Adipocyte (in vitro differentiated cells): ENCODE measurements around the gene SCYGR8.

Experiments used
- DNase-seq: peaks from one replicate; pipeline ENCODE4 v3.0.0-alpha.2; 2015; ENCODE audit warnings: low read depth
- H3K27me3 ChIP-seq: replicated peaks from 2 replicates; pipeline ENCODE4 v1.7.0; 2013; ENCODE audit warnings: mild to moderate bottlenecking, low read length, moderate library complexity; ENCODE audit not compliant: control insufficient read depth, insufficient read depth
- H3K36me3 ChIP-seq: 2 replicates; pipeline ENCODE4 v1.7.0; 2013; ENCODE audit warnings: low read length, mild to moderate bottlenecking, moderate library complexity; ENCODE audit not compliant: control insufficient read depth, insufficient read depth, severe bottlenecking
- H3K4me1 ChIP-seq: 2 replicates; pipeline ENCODE4 v1.7.0; 2013; ENCODE audit warnings: mild to moderate bottlenecking, low read length, moderate library complexity; ENCODE audit not compliant: control insufficient read depth, insufficient read depth
- H3K4me3 ChIP-seq: 2 replicates; pipeline ENCODE4 v1.7.0; 2013; ENCODE audit warnings: mild to moderate bottlenecking, low read length, moderate library complexity
- H3K9ac ChIP-seq: 2 replicates; pipeline ENCODE4 v1.7.0; 2013; ENCODE audit warnings: mild to moderate bottlenecking, low read length, moderate library complexity
- H3K9me3 ChIP-seq: 2 replicates; pipeline ENCODE4 v1.7.0; 2013; ENCODE audit warnings: mild to moderate bottlenecking, low read length, moderate library complexity; ENCODE audit not compliant: control insufficient read depth

Gene SCYGR8

GRCh38 chr2:227783404-227784138 is 37.9 kb downstream of the SCYGR8 start:
- H3K9me3 ChIP-seq: no peaks in the 10 kb centered on the region
- no peaks in the 10 kb centered on the region for H3K4me1 ChIP-seq
- H3K4me3 ChIP-seq: no peak overlapping the region
- H3K27me3 ChIP-seq: no peaks in the 10 kb centered on the region
- H3K9ac ChIP-seq: no peak overlapping the region
- DNase-seq: no peak
- no peaks in the 10 kb centered on the region for H3K36me3 ChIP-seq

GRCh38 chr2:227785293-227785692 is 39.6 kb downstream of the SCYGR8 start:
- DNase-seq: no peak
- no peak overlapping the region for H3K4me3 ChIP-seq
- no peaks in the 10 kb centered on the region for H3K9me3 ChIP-seq
- no peak overlapping the region for H3K9ac ChIP-seq
- H3K27me3 ChIP-seq: no peaks in the 10 kb centered on the region
- H3K36me3 ChIP-seq: no peaks in the 10 kb centered on the region
- H3K4me1 ChIP-seq: no peaks in the 10 kb centered on the region

- H3K36me3 ChIP-seq: no peaks in the 10 kb centered on the region
- H3K27me3 ChIP-seq: no peaks in the 10 kb centered on the region
- H3K4me3 ChIP-seq: no peak overlapping the region
- no peaks in the 10 kb centered on the region for H3K9me3 ChIP-seq
- no peak for DNase-seq
- H3K4me1 ChIP-seq: no peaks in the 10 kb centered on the region
- H3K9ac ChIP-seq: no peak overlapping the region
Measured at GRCh38 chr2:227788561-227789018, 42.9 kb downstream of the SCYGR8 start.

- no peak for DNase-seq
- no peaks in the 10 kb centered on the region for H3K36me3 ChIP-seq
- H3K9me3 ChIP-seq: no peaks in the 10 kb centered on the region
- H3K4me3 ChIP-seq: no peak overlapping the region
- H3K4me1 ChIP-seq: no peaks in the 10 kb centered on the region
- no peak overlapping the region for H3K9ac ChIP-seq
- no peaks in the 10 kb centered on the region for H3K27me3 ChIP-seq
Measured at GRCh38 chr2:227789803-227790202, 44.1 kb downstream of the SCYGR8 start.

- Histone ChIP-seq H3K9ac (no peak overlapping the region), H3K4me1 (no peaks in the 10 kb centered on the region), H3K4me3 (no peak overlapping the region), H3K9me3 (no peaks in the 10 kb centered on the region), H3K36me3 (no peaks in the 10 kb centered on the region), H3K27me3 (no peaks in the 10 kb centered on the region)
- DNase-seq: no peak
Measured at GRCh38 chr2:227793148-227793712, 47.5 kb downstream of the SCYGR8 start.
